GM21528 (cell line): ENCODE data around the gene HCRT.

ENCODE experiments used
- ATAC-seq: cut with Tn5 transposase; IDR thresholded peaks from one replicate; pipeline ENCODE4 v1.9.1; 2021; ENCODE audit warnings: mild to moderate bottlenecking, moderate library complexity; ENCODE audit not compliant: unreplicated experiment, low FRiP score

The HCRT gene

GRCh38 chr17:42180922-42181850 is 4.1 kb downstream of the HCRT start, which contains the start of gene KCNH4:
Gene KCNH4 (minus strand): TSS chr17:42181142. CDS start chr17:42180945, 197 bp downstream.
- peak; percentile 52 for ATAC-seq

GRCh38 chr17:42180411-42180921 is 4.8 kb downstream of the HCRT start:
- ATAC-seq = no peak

GRCh38 chr17:42179911-42180410 is 5.3 kb downstream of the HCRT start:
- no peak for ATAC-seq

- no peak for ATAC-seq
Measured at GRCh38 chr17:42179335-42179734, 5.9 kb downstream of the HCRT start.

GRCh38 chr17:42178817-42179216 is 6.4 kb downstream of the HCRT start:
- no peak for ATAC-seq

- no peak for ATAC-seq
Measured at GRCh38 chr17:42177684-42178083, 7.6 kb downstream of the HCRT start.

GRCh38 chr17:42174126-42174783 is 11.0 kb downstream of the HCRT start:
- no peak for ATAC-seq

- no peak for ATAC-seq
Measured at GRCh38 chr17:42171831-42172230, 13.4 kb downstream of the HCRT start.

- no peak for ATAC-seq
Measured at GRCh38 chr17:42169351-42169750, 15.9 kb downstream of the HCRT start.

GRCh38 chr17:42167807-42168206 is 17.4 kb downstream of the HCRT start:
- ATAC-seq = no peak

- ATAC-seq = no peak
Measured at GRCh38 chr17:42166196-42166763, 19.0 kb downstream of the HCRT start.

GRCh38 chr17:42165751-42166150 is 19.5 kb downstream of the HCRT start:
- no peak for ATAC-seq

GRCh38 chr17:42163696-42164407 is 21.4 kb downstream of the HCRT start:
- no peak for ATAC-seq

GRCh38 chr17:42163113-42163512 is 22.1 kb downstream of the HCRT start:
- ATAC-seq = no peak

GRCh38 chr17:42160531-42160910 is 24.7 kb downstream of the HCRT start:
- no peak for ATAC-seq

GRCh38 chr17:42159796-42160530 is 25.3 kb downstream of the HCRT start:
- no peak for ATAC-seq

- ATAC-seq = no peak
Measured at GRCh38 chr17:42155614-42156045, 29.6 kb downstream of the HCRT start.

GRCh38 chr17:42153919-42154742 is 31.1 kb downstream of the HCRT start:
- no peak for ATAC-seq
